Endothelial cell (in vitro differentiated cells): ENCODE measurements around the gene SYTL1. TPM values are rescaled to one million over a fixed set of nuclear protein-coding genes. Genes with fewer than 3 reads are reported as not detected.

Experiments used
- DNase-seq: peaks from one replicate; pipeline ENCODE4 v3.0.0; 2021; ENCODE audit warnings: low spot score
- H3K27ac Mint-ChIP-seq: one replicate; pipeline ENCODE4 v1.8.0; 2021; ENCODE audit warnings: mixed read lengths, inconsistent platforms; ENCODE audit not compliant: unreplicated experiment
- H3K27me3 Mint-ChIP-seq: one replicate; pipeline ENCODE4 v1.8.0; 2021; ENCODE audit warnings: mild to moderate bottlenecking, moderate library complexity, mixed read lengths, inconsistent platforms; ENCODE audit not compliant: unreplicated experiment
- H3K36me3 Mint-ChIP-seq: one replicate; pipeline ENCODE4 v1.8.0; 2021; ENCODE audit warnings: mild to moderate bottlenecking, low read depth, mixed read lengths, inconsistent platforms; ENCODE audit not compliant: unreplicated experiment
- H3K4me1 Mint-ChIP-seq: one replicate; pipeline ENCODE4 v1.8.0; 2021; ENCODE audit warnings: mild to moderate bottlenecking, mixed read lengths, inconsistent platforms; ENCODE audit not compliant: unreplicated experiment
- H3K4me3 Mint-ChIP-seq: one replicate; pipeline ENCODE4 v1.8.0; 2021; ENCODE audit warnings: mild to moderate bottlenecking, mixed read lengths, inconsistent platforms; ENCODE audit not compliant: unreplicated experiment
- H3K9me3 Mint-ChIP-seq: one replicate; pipeline ENCODE4 v1.8.0; 2021; ENCODE audit warnings: mixed read lengths, inconsistent platforms; ENCODE audit not compliant: unreplicated experiment
- total RNA-seq: library from RNA; stranded (reverse); fragmentation: NEBNext Ultra II Directional; extraction: Animal tissue kit (Norgen Biotek cat#: 25700); gene quantifications from one replicate; pipeline ENCODE4 v1.2.1, GENCODE V29; 2021; ENCODE audit not compliant: unreplicated experiment
- TF ChIP-seq, protein P1 (sequence below): fragments of 200-600 bp; sonication (generic); IDR thresholded peaks from one replicate; pipeline ENCODE4 v1.5.0; 2021; ENCODE audit warnings: antibody characterized with exemption; ENCODE audit not compliant: unreplicated experiment

SYTL1 gene
- total RNA-seq, 1 donor from 2014 or later = 1.3 TPM

DNA sequence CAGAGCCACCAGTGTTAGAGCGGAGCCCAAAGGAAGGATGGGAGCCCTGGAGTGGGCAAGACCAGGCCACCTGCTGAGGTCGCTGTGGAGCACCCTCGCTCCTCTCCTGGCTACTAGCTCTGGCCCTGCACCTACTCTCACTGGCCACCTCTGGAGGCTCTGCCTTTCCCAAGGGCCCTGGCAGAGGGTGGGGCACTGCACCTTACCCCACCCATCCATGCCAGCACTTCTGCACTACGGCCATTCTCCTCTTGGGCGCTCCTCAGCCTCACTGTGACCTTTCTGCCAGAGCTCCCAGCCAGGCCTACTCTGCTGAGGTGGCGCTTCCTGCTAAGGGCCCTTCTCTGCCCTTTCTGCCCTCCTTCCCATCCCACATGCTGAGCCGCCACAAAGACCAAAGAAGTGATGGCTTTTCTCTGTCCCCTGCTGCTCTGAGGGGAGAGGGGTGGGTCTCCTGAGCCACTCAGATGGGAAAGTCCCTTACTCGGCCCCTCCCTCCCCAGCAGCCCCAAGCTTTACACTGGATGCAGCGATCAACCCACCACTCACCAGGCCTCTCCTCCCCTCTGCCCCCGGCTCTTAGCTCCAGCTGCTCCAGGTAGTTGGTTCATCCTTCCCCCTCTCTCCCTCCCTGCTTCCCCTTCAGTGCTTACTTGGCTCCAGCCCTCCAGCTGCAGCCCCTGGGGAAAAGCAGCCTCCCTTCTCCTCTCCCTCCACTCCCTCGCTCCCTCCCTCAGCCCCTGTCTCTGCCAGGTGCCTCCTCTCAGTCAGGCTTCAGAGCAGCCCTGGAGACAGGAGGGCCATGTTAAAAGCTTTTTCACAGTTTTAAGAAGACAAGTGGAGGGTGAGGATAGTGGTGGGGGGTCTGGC lies 34.7 kb upstream of the SYTL1 start:
- Mint-ChIP-seq H3K9me3 (no peaks in the 10 kb centered on the region), H3K36me3 (peaks cover 4% of the 10 kb centered on the region), H3K4me1 (peaks cover 3% of the 10 kb centered on the region), H3K27me3 (no peaks in the 10 kb centered on the region), H3K4me3 (no peak overlapping the region), H3K27ac (no peak overlapping the region)
- peak; percentile 48 for DNase-seq
- TF ChIP-seq, protein P1, sequence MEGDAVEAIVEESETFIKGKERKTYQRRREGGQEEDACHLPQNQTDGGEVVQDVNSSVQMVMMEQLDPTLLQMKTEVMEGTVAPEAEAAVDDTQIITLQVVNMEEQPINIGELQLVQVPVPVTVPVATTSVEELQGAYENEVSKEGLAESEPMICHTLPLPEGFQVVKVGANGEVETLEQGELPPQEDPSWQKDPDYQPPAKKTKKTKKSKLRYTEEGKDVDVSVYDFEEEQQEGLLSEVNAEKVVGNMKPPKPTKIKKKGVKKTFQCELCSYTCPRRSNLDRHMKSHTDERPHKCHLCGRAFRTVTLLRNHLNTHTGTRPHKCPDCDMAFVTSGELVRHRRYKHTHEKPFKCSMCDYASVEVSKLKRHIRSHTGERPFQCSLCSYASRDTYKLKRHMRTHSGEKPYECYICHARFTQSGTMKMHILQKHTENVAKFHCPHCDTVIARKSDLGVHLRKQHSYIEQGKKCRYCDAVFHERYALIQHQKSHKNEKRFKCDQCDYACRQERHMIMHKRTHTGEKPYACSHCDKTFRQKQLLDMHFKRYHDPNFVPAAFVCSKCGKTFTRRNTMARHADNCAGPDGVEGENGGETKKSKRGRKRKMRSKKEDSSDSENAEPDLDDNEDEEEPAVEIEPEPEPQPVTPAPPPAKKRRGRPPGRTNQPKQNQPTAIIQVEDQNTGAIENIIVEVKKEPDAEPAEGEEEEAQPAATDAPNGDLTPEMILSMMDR = peak; percentile 30

DNA sequence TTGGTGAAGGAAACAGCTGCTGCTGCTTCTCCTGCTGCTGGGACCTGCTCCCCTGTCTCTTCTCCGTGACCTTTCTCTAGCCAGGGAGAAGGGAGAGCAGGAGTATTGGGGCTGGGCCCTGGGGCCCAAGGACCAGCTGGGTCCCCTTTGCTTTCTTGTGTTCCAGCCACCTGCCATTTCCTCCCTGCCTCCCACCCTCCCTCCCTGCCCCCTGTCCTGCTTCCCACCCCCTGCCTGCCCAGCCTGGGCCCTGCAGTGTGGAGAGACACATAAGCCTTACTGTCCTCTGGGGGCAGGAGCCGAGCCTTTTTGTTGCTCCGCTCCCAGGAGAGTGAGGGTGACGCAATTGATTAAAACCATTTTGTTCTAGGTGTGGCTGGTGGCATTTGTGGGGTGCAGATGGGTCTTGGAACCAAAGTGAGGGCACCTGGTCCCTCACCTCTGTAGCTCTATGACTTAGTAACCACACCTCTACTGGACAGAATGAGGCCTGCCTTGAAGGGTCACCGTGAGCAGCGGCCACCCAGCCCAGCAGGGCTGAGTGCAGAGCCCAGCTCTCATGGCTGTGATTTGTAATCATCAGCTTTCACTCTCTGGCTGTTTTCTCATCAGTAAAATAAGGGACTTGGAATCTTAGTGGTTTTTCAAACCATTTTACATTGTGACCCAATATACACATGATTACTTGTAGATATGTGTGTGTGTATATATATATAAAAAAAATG lies 33.8 kb upstream of the SYTL1 start:
- no peak overlapping the region for H3K4me3 Mint-ChIP-seq
- H3K36me3 Mint-ChIP-seq = peaks cover 4% of the 10 kb centered on the region
- H3K27me3 Mint-ChIP-seq = no peaks in the 10 kb centered on the region
- no peaks in the 10 kb centered on the region for H3K9me3 Mint-ChIP-seq
- no peak for DNase-seq
- H3K27ac Mint-ChIP-seq = no peak overlapping the region
- TF ChIP-seq, protein P1 = no peak
- H3K4me1 Mint-ChIP-seq = peaks cover 8% of the 10 kb centered on the region

DNA sequence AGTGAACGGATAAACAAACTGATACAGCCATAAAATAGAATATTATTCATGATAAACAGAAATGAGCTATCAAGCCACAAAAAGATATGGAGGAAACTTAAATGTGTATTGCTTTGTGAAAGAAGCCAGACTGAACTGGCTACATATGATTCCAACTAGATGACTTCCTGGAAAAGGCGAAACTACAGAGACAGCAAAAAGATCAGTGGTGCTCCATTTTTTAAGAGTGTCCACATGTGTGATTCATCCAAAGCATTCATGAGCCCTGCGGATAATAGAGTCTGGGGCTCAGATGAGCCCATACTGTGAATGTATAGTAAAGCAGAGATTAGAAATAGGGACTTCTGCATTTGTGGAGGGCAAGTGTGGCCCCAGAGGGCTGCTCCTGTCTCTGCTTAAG lies 27.7 kb upstream of the SYTL1 start:
- H3K27ac Mint-ChIP-seq = no peak overlapping the region
- H3K36me3 Mint-ChIP-seq = no peaks in the 10 kb centered on the region
- TF ChIP-seq, protein P1 = no peak
- H3K27me3 Mint-ChIP-seq = no peaks in the 10 kb centered on the region
- no peak for DNase-seq
- H3K4me3 Mint-ChIP-seq = no peak overlapping the region
- H3K9me3 Mint-ChIP-seq = no peaks in the 10 kb centered on the region
- peaks cover 29% of the 10 kb centered on the region for H3K4me1 Mint-ChIP-seq

DNA sequence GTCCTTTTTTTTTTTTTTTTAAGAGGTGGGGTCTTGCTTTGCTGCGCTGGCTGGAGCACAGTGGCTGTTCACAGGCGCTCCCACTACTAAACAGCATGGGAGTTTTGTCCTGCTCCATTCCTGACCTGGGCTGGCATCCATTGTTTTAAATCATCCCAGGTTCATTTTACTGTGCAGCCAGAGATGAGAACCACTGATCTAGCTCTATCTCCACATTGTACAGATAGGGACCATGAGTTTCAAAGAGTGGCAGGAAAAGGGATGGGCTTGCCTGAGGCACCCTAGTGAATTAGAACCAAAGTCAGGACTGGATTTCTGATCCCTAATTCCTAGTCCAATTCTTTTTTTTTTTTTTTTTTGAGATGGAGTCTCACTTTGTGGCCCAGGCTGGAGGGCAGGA lies 27.1 kb upstream of the SYTL1 start:
- Mint-ChIP-seq H3K4me3 (no peak overlapping the region), H3K27ac (no peak overlapping the region), H3K9me3 (no peaks in the 10 kb centered on the region), H3K4me1 (peaks cover 30% of the 10 kb centered on the region), H3K36me3 (no peaks in the 10 kb centered on the region), H3K27me3 (no peaks in the 10 kb centered on the region)
- no peak for DNase-seq
- TF ChIP-seq, protein P1 = no peak

DNA sequence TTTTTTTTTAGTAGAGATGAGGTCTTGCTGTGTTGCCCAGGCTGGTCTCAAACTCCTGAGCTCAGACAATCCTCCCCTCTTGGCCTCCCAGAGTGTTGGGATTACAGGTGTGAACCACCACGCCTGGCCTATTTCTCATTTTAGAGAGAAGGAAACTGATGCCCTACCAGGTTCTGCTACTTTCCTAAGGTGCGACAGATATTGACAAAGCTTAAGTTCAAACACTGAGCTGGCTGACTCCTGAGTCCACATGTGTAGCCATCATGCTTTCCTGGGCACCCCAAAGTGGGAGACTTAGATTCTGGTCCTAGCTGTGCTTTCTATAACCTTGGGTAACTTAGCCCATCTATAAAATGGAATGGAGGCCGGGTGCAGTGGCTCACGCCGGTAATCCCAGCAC lies 25.0 kb upstream of the SYTL1 start:
- no peak overlapping the region for H3K4me3 Mint-ChIP-seq

More for the DNA sequence above, 25.0 kb upstream of the SYTL1 start:
- peaks cover 45% of the 10 kb centered on the region for H3K4me1 Mint-ChIP-seq
- DNase-seq = no peak
- H3K27ac Mint-ChIP-seq = no peak overlapping the region
- no peaks in the 10 kb centered on the region for H3K9me3 Mint-ChIP-seq
- TF ChIP-seq, protein P1 = no peak
- H3K36me3 Mint-ChIP-seq = no peaks in the 10 kb centered on the region
- H3K27me3 Mint-ChIP-seq = no peaks in the 10 kb centered on the region
